Fibroblast of peridontal ligament (primary cell): Measurements from ENCODE around the gene TMEFF2.
"Not testable (repeated sequence)": the region's sequence is repeated elsewhere in the genome, so short reads cannot be mapped to it uniquely, and the experiment has no call there.

Experiments
- DNase-seq: peaks from one replicate; pipeline ENCODE4 v3.0.0-alpha.2; 2010; ENCODE audit errors: extremely low read depth

Gene TMEFF2

DNA sequence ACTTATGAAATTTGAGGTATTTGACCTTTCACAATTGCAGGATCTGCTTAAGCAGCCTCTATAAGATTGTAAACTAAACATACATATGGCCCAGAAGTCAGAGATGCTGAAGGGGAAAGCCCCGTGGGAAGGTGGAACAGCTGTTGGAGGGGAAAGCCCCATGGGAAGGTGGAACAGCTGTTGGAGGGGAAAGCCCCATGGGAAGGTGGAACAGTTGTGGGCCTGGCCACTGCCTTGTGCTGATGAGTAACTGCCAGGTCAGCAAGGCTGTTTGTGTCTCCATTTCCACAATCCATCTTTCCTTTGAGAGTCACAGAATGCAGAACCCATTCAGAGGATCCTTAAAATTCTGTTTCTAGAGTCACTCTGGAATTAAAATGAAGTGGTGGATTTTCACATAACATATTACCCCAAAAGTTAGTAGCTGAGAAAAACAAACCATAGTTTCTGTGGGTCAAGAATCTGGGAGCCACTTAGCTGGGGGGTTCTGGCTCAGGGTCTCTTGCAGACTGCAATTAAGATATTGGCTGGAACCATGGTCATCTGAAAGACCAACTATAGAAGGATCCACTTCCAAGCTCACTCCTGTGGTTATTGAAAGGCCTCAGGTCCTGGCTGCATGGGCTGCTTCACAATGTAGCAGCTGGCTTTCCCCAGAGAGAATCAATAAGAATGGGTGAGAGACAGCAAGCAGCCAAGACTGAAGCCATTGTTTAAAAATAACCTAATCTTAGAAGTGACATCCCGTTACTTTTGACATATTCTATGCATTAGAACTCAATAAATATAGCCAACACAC lies 261.2 kb downstream of the TMEFF2 start:
- DNase-seq: peak; percentile 17

DNA sequence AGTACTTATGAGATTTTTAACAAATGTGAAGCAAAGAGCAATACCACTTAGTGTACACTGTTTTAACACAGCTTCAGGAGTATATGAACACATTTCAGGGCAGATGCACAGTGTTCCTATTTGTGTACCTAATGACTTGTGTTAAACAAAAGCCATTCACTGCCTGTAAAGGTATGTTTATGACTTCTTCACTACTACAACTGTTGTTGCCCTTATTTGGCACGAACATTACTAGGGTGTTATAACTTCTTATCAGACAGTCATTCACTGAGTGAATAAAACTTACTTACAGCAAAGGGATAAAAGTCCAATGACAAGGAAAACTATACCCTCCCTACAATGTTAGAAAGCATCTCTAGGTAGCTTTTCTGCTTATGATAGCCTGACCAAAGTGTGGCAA lies 262.4 kb downstream of the TMEFF2 start:
- DNase-seq: no peak

DNA sequence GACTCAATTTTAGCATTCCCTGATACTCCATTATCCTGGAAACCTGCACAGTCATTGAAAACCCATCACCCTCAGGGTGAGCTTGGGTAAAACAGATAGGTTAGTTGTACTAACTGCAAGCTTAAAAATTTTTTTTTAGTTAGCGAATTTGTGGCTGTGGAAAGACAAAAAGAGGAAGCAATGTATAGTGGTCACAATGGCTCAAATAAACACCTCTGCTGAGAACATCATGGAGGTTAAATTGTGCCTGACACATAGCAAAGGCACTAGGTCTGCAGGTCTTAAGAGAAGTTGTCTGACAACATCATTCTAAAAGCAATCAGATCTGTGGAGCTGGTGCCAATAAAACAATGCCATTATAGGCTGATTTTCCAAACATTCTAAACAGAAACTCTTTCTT lies 263.4 kb downstream of the TMEFF2 start:
- DNase-seq: no peak

DNA sequence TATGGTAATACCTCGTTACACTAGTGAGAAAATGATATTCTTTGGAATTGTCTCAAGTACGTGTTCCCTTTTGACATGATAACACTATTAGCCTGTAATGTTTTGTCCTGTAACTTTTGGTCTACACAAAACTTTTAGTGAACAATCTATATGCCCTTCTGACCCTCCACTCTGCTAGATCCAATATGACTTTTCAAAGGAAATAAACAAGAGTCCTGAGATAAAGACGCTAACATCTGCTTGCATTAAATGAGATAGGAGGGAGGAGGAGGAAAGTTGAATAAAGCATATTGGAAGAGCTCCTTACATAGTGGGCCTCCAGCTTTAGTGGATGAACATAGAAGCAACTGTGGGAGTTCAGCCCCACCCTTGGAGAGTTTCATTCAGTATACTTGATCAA lies 264.5 kb downstream of the TMEFF2 start:
- no peak for DNase-seq

DNA sequence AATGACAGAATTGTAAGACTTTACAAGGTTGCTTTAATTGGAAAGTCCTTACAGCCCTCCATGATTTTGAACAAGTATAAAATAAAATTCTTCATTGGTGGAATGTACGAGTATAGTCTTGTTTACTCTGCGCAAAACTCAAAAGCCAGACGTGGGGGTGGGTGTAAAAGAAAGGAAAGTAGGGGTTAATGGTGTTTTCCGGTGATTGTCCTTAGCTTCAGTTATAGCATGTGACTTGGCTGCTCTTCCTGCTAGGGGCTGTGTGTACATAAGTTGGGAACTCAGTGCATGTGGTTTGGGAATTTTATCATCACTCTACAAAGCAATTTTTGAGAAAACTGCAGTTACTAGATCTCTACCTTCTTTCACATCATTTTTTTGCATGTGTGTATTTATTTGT lies 265.4 kb downstream of the TMEFF2 start:
- no peak for DNase-seq

DNA sequence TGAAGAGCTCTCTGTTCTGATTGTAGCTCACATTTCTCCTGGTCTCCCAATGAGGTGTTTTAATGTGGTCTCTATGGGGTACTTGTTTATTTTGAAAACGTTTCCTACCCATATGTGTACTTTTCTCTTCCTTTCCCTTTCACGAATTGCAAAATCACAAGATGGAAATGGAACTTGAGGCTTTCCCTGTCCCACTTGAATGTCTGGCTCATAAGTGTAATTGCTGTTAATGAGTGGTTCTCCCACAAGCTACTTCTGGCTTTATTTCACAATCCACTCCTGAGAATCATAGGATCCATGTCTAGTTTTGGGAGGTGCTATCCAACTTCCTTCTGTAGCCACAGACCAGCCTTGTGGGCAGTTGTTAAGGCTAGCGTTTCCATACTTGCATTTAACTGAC lies 266.7 kb downstream of the TMEFF2 start:
- DNase-seq: peak; percentile 92

DNA sequence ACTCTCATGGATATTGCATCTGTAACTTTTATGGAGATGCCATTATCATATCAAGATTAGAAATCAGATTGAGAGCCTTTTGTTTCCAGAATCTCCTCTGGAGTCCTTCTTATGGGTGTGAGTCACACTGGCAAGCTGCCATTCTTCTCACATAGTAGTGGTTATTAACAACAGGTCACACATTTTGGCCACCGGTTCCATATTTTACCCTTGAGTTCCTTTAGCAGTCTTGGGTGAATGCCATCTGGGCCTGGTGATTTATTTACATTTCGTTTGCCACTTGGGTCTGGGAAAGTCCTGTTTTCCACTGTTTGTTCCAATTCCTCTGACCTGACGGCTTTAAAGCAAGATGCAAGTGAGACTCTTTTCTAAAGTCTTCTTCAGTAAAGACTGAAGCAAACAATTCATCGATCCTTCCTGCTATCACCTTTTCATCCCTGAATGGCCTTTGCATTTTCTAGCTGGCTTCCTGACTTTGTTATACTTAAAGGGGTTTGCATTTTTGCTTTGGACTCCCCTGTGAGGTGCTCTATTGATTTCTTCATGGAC lies 267.3 kb downstream of the TMEFF2 start:
- peak; percentile 82 for DNase-seq

DNA sequence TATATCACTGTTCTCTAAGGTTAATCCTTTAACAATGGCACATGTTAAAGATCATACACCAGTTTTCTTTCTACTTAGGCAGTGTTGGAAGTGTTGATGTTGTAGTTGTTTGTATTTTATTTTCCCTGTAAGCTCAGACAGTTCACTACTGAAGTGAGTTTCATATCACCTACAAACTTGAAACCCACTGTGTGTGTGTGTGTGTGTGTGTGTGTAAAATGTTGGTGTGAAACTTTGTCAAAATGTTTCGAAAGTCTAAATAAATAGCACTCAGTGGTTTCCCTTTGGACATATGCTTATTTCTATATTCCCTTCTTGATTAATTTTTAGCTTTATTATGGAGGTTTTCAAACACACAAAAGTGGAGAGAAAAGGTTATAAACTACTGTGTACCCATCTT lies 268.1 kb downstream of the TMEFF2 start:
- DNase-seq: no peak

DNA sequence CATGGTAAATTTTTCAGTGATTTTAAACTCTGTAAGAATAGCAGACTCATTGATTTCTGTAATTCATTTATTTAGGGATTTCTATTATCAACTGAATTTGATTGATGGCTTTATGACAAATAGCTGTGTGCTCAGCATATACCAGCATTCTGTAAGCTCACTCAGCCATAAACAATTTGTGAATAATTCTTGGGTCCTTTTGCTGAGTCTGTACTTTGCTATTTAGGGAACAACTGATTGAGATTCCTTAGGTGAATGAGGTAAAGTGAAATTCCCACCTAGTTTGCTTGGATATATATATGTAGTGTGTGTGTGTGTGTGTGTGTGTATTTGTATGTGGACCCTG lies 271.1 kb downstream of the TMEFF2 start:
- no peak for DNase-seq

DNA sequence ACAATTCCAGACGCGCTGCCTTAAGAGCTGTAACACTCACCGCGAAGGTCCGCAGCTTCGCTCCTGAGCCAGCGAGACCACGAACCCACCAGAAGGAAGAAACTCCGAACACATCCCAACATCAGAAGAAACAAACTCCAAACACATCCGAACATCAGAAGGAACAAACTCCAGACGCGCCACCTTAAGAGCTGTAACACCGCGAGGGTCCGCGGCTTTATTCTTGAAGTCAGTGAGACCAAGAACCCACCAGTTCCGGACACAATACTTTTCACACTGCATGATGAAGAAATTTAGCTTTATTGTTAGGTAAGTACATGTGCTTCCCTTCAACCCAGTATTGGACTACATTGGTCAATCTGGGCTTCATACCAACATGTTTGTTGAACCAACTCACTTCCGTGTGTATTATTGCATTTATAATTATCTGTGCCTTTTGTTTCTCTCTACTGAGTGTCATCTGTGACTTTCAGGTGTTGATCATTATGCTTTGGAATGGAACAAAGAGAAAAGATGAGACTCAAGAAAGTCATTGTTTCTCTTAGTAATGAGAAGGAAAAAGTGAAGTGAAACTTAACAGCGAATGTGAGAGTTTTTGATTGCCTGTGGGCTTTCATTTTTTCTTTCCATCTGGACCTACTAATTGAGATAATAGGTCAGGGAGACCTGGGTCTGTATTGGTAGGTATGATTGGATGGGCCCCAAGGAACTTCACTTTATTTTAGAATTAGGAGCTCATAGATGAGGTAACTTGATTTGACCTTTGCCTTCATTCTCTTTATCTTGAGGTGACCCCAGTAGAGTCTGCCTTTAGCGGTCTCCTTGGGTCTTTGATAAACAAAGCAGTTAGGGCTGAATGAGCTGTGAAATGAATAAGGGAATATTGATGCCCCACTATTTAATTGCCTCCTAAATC lies 271.7 kb downstream of the TMEFF2 start:
- DNase-seq: no peak

DNA sequence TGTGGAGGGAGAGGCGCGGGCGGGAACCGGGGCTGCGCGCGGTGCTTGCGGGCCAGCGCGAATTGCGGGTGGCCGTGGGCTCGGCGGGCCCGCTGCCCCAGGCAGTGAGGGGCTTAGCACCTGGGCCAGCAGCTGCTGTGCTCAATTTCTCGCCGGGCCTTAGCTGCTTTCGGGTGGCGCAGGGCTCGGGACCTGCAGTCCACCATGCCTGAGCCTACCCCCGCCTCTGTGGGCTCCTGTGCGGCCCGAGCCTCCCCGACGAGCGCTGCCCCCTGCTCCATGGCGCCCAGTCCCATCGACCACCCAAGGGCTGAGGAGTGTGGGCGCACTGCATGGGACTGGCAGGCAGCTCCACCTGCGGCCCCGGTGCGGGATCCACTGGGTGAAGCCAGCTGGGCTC lies 273.1 kb downstream of the TMEFF2 start:
- not testable (repeated sequence) for DNase-seq

DNA sequence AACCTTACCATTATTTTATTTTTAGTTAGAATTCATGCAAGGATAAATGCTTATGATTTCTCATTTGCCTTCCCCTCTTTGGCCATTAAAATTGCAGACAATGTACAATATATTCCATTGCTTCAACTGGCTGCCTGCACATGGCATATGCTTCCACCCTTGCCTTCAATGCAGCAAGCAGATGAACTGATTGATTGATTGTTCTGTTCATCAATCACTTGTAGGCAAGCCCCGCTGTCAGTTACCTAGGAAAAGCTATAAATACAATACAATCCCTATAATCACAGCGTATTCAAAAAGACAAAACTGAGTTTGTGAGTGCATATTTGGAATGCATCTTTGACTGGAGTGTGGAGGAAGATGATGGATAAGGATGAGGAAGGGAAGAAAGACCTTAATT lies 274.2 kb downstream of the TMEFF2 start:
- no peak for DNase-seq

DNA sequence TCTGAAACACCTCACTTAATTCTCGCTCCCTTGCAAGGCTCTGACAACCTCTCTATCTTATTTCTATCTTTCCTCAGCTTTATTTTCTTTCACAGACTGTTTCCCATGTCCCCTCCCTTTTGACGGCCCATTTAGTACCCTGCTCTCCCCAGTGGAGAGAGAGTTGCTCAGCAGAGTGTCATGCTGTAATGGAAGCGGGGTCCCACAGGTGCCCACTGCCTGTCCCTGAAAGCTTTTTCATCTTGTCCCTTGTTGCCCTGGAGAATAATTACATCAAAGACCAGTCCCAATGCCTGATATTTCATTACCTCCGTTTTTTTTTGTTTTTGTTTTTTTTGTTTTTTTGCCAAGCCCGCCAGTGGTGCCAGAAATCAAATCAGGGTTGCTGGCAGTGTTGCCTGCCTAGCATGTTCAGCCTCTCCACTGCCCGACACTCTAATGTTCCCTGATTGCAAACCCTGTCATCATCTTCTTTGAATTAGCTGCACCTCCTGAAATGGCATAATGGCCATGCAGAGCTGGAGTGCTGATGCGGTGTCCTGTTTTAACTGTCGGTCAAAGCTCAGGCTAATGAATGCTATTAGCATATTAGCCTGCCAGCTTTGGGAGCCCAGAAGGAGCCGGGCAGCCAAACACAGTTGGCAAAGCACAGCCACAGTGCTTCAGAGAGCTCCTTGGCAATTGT lies 276.6 kb downstream of the TMEFF2 start:
- peak; percentile 22 for DNase-seq

DNA sequence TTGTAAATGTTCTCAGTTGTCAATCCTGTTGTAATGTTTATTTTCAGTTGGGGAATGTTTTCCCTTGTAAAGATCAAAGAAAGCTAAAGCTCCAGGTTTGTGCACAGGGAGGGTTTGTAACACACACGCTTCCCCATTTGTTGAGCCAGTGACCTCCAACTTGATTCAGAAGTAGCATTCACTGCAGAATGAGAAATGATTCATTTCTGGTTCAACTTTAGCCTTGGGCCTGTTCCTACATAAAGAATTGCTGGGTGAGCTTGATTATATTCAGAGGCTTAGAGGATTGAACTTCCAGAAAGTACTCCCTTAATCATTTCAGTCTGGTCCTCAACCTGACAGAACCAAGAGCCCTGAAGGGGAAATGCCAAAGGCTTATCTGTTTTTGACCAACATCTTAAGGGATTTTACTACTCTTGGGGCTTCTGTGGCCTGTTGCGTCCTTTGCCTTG lies 277.3 kb downstream of the TMEFF2 start:
- DNase-seq: peak; percentile 67

DNA sequence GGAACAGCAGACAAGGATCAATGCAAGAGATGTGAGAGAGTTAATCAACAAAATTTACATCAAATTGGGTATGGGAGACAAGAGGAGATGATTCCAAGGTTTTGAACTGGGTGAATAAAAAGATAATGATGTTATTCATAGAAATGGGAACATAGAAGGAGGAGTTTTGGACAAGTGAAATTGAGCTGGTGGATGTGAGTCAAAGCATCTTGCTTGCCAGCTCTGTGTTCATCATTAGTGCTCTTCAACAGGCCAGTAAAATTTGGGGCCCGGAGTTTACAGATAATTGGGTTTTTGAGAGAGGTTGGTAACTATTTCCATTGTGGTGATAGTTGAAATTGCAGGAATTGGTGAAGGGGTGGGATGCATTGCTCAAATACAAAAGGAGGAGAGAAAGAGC lies 277.9 kb downstream of the TMEFF2 start:
- peak; percentile 30 for DNase-seq

DNA sequence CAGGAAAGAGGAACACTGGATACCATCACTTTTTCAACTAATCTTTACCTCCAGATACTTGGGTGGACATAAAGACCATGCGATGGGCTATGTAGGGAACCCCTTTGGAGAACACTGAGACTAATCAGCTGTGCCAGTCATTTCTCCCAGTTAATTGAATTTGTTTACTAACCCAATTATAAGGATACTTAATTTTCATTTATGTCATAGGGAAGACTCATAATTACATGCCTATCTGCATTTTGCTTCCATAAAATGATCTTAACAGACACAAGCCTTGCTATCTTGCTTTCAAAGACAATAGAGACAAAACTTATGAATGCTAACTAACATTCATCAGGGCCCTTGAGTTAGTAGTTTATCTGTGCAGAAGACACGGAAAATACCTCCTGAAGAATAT lies 279.0 kb downstream of the TMEFF2 start:
- no peak for DNase-seq

DNA sequence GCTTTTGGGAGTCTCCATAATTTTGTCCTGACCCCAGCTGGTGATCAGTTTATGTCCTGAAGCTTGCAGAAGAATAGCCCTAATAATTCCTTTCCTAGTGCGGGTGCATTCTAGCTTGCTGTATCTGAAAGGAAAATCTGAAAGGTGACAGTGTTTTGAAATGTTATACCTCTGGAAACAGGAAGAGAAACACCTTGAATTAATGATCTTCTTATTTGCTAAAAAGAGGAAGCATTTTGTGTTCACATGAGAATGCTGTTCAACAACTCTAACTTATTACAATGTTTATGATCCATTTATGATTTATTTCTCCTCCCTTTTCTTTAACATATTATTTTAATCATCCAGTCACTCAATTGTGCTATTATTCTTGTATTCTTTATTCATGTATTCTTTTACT lies 280.9 kb downstream of the TMEFF2 start:
- DNase-seq: no peak

DNA sequence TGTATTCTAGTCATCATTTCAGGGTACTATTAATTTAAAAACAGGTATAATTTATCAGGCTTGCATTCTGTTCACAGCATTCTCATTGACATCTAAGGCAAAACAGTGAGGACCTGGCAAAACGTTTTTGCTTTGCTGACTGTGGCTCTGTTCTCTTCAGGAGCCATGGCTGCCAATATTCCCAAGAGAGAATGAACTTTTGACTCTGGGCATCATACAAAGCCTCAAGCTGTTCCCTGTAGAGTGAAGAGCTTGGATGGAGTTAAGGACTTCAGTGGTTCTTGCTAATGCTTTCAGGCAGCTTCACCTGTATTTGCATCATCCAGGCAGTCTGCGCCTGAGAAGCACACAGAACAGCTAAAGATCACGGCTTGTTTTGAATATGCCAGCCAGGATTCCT lies 282.0 kb downstream of the TMEFF2 start:
- DNase-seq: no peak

DNA sequence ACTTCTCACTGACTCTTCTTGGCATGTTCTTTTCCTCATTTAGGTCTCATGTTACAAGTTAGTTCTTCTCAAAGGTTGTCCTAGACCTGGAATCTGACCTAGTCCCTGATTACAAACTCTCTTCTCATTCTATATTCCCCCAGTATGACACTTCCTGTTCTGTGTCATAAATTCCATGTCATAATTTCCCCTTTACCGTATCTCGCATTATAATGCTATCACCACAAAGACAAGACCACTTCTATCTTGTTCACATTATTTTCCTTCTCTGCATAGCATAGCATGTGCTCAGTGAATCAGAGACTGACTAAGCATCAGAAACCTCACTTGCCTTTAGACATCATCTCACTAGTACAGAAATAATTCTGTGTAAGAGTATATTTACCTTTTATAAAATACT lies 284.2 kb downstream of the TMEFF2 start:
- peak; percentile 62 for DNase-seq

DNA sequence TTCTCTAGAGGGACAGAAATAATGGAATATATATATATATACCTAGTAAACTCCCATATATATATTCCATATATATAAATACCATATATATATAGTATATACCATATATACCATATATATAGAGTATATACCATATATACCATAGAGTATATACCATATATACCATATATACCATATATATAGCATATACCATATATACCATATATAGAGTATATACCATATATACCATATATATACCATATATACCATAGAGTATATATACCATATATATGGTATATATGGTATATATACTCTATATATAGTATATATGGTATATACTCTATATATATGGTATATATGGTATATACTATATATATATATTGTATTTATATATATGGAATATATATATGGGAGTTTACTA lies 285.9 kb downstream of the TMEFF2 start:
- no peak for DNase-seq

DNA sequence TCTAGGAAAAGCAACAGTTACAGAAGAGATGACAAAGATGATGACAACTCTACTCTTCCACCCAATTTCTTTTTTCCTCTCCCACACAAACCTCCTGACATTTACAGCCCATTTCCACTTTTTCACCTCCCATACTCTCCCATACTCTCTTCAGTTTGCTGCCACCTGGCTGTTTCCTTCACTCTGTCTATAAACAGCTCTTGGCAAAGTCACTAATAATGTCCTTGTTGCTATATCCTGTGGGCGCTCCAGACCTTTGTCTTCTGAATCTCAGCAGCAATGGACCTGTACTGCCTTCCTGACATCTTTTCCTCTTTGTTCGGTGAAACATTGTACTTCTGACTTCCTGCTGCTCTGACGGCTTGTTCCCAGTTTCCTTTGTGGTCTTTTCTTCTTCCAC lies 287.2 kb downstream of the TMEFF2 start:
- DNase-seq: no peak

DNA sequence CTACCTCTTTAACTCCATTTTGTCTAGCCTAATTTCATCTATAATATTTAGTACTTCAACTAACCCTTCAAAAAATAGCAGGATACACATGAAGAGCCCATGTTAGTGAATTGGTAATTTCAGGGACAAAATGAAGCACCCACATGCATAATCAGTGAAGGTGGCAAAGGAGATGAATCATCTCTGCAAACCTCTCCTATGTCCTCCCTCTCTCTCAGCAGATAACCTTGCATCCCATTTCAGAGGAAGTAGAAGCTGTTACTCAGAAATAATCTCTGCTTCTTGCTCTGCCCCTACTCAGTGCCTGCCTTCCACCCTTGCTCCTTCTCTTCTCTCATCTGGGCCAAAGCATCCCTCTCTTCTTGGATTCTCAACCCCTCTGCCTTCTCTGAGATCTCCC lies 287.6 kb downstream of the TMEFF2 start:
- DNase-seq: no peak
